Inferior parietal cortex (tissue), 1 donor: ENCODE results near the gene PANX3.
A peak's percentile ranks its signal among the peaks of the same experiment; 100 is the strongest.

Experiments
- DNase-seq: peaks from one replicate; pipeline ENCODE4 v3.0.0-alpha.2; 2016; ENCODE audit errors: extremely low spot score

PANX3 gene

DNA sequence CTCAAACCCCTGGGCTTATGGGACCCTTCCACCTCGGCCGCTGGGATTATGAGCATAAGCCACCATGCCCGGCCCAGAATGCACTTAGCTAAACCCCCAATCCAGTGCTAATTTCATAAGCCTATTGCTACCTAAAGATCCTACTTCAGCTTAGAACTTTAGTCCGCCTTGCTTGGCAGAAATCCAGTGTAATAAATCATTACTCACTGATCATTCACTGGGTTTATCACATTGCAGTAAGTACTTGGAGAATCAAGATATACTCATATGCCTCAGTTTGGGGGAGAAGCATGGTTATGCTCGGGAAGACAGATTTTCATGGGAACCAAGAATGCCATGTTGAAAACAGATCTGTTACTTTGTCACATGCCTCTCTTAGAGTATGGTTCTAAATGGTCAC is 7.6 kb downstream of the PANX3 start:
- no peak for DNase-seq

DNA sequence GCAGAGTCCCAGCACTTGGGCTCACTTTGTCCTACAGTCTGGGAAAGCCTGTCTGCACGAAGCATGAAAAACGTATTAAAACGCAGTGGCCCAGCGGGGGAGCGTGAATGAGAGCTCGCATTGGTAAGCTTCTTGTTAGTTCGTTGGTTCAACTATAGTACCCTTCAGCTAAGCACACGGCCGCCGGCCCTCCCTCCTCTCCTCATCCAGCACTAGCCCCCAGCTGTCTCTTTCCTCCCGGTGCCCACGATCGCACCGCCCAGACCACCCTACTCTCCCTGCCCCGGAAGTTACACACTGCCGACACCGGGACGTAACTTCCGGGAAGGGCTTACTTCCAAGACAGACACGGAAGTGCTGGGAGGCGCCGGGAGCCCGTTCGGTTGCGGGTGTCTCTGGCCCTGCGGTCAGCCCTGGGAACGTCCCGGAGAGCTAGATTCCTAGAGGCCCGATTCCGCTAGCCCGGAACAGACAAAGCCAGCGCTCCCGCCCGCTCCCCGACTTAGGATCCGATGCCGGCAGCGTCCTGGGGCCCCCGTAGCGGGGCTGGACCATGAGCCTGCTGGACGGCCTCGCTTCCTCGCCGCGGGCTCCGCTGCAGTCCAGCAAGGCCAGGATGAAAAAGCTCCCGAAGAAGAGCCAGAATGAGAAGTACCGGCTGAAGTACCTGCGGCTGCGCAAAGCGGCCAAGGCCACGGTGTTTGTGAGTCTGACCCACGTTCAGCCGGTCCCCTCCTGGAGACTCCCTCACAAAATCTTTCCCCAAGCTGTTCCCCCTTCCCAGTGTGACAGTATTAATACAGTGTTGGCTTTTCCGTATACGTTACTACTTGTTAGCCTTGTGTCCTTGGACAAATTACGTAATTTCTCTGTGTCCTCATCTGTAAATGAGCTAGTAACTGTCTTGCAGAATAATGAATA is 11.6 kb downstream of the PANX3 start, which contains the start of gene TBRG1:
TSS of gene TBRG1 (plus strand) at position 334 of the 921 bp plus-strand sequence. CDS start at position 554, 220 bp downstream.
- peak; percentile 96 for DNase-seq

DNA sequence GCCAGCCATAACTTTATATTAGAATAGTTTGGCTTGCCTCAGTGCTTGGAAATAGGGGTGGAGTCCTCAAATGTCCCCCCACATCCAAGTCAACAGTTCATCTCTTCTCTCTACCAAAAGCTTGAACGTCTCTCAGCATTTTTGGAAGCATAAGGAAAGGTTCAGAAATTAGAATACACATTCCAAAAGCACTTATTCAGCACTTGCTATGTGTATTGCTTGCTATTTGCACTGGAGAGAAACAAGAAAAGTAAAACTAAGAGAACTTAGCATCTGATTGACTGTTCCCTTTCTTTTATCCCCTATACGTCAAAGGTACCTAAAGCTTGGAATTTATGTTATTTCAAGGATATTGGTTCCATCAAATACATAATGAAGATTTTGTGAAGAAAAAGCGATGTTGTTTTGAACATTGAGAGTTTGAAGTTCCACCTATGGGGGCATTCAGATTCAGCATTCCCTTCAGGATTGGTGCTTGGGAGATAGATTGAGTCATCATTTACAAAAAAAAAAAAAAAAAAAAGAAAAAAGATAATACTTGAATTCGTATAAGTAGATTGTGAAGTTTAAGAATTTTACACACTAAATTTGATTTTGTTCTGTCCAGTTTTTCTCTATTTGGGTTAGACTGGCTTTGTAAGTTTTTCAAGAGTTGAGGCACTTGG is 12.8 kb downstream of the PANX3 start:
- no peak for DNase-seq

DNA sequence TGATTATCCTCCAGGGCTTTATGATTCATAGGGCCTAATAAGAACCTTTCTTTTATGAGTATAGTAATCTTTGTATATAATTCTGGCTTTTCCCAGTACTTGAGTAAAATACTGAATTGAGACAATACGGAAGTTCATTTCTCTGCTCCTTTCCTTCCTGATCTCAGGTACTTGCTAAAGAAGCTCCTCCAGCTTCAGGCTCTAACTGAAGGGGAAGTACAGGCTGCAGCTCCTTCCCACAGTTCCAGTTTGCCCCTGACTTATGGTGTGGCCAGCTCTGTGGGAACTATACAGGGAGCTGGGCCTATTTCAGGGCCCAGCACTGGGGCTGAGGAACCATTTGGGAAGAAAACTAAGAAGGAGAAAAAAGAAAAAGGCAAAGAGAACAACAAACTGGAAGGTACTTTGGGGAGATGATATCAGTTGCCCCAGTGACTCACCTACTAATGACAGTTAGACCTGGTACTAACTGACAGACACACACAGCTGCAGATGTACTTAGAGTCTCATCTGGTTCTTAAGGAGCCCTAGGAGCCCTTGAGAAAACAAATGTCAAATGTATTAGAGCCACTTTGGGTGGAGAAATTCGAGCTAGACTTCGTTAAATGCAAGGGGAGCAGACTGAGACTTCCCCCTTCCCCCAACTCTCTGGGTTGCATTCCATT is 14.4 kb downstream of the PANX3 start:
- no peak for DNase-seq

DNA sequence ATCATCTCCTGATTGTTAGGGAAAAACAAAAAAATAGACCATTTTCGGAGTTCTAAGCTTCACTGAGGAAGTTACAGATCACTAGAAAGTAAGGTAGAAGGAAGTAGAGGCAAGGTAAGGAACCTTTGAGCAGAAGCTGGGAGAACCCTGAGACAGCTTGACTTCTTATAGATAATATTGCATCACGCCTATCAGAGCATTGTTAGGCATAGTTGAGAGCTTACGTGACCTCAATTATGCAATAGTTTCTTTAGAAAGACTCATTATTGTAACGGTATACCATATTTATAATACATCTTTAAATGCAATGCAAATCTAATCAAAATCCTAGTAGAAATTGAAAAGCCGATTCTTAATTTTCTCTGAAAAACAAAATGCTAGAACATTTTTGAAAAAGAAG is 16.3 kb downstream of the PANX3 start:
- no peak for DNase-seq

DNA sequence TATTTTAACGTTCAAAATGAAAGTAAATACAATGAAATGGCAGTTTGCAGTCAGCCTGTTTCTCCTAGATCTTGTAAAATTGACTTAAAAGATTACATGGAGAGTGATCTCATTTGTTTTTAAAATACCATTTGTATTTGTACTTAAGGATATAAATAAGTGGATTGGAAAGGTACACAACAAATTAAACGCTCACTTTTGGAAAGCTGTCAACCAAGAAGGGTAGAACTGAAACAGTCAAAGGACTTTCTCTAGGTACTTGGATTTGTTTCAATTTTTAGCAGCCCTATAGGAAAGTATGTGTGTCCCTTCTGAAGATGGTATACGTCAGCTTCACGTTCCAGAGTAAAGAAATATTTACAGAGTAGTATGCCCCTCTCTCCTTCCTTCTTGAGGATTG is 18.7 kb downstream of the PANX3 start:
- no peak for DNase-seq

DNA sequence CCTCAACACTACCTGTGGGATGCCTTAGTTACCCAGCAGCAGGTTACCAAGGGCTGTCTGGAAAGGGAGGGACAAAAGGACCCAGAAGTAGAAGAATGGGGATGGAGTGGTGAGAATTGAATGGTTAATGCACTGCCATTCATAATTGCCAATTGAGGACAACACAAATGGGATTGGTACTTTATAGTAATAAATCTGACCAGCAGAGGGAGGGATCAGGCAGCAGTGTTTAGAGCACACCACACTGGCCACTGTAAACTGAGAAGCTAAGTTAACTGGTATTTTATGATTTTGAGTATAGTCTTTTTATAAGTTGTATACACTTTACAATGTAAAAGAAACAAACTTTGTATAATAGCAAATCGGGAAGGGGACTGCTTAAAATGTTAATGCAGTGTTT is 22.1 kb downstream of the PANX3 start:
- DNase-seq, result no peak

DNA sequence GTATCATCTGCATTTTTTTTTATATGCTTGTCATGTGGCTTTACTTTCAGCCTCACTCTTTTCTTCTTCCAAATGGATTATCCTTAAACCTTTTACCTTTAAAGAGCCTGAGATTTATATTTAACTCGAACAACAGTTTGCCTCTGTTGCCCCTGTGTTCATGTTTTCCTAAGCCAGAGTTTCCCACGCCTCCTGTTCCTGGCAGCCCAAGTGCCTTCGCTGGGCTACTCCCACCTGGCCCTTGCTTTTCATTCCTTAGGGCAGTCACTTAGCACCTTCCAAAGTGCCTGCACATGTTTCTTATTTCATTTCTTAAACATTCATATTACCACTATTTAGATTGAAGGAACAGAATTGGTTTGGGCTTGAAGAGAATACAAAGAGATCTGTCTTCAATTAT is 24.7 kb downstream of the PANX3 start:
- DNase-seq, result no peak

DNA sequence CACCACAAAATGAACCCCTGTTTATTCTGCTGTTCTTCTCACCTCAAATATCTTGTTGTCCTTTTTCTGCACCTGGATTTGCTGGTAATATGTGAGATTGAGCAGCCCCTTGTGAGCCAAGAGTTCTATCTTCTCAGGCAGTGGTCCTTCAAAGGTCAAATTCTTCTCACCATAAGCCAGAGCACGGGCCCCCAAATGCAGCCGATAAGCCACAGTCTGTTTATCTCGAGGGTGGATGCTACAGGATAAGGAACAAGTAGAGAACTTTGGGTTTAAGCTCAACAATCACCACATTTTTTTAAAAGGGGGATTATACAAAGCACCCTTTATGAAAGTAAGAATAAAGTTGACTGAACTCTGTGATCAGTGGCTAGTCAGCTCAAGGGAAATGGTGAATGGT is 27.3 kb downstream of the PANX3 start:
- no peak for DNase-seq

DNA sequence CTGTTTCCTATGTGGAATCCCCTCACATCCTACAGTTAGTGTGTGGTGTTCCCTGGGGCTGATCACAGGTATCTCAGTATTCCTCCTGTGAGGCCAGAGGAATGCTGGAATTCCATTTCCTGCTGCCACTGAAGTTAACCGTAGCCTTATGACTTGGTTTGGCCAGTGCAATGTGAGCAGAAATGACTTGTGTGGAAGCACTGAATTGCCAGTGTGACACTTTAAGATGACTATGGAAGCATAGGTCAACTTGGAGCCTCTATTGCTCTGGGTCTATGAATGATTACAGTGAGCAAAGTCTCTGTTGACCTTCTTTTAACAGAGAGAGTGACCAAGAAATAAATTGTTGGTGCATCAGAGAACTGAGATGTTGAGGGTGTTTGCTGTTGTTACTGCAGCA is 28.0 kb downstream of the PANX3 start:
- no peak for DNase-seq

DNA sequence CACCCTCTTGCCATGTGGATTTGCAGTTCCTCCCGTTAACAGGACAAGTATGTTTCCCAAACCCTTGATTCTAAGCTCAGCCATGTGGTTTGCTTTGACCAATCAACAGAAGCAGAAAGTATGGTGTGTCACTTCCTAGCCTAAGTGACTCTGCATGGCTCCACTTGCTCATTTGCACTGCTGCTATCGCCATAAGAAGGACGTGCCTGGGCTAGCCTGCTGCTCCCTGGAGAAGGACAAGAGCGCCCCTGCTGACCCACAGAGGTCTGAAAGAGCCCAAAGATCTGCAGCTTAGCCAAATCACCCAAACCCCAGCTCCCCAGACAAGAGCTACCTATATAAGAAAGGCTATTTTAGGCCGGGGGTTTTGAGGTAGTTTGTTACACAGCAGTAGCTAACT is 29.4 kb downstream of the PANX3 start:
- DNase-seq, result no peak

DNA sequence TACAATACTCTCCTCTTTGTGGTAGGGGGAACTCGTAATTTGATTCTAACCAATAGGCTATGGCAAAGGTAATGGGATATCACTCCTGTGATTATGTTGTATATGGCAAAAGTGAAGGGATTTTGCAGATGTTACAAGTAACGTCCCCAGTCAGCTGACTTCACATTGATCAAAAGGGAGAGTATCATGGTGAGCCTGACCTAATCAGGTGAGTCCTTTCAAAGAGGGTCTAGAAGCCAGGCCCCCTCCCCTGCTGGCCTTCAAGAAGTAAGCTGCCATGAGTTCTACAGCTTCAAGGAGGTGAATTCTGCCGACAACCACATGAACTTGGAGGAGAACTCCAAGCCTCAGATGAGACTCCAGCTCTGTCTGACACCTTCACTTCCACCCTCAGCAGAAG is 31.4 kb downstream of the PANX3 start:
- no peak for DNase-seq

DNA sequence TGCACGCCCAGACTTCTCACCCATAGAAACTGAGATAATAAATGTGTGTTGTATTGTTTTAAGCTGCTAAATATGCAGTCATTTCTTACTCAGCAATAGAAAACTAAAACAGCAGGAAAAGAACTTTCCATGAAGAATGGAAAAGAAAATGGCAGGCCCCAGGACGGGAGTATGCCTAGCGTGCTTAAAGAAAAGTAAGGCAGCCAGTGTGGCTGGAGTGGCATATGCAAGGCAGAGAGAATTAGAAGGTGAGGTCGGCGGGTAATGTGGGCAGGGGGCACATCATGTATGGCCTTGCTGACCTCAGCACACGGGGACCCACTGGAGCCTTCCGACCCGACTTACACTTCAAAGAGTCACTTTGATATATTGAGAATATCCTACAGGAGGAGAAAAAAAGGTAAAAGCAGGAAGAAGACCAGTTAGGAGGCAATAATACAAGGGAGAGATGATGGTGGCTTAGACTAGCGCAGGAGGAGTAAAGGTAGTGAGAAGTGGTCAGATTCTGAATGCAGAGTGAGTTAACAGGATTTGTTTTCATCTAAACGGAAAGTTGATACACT is 31.9 kb downstream of the PANX3 start:
- DNase-seq, result no peak

DNA sequence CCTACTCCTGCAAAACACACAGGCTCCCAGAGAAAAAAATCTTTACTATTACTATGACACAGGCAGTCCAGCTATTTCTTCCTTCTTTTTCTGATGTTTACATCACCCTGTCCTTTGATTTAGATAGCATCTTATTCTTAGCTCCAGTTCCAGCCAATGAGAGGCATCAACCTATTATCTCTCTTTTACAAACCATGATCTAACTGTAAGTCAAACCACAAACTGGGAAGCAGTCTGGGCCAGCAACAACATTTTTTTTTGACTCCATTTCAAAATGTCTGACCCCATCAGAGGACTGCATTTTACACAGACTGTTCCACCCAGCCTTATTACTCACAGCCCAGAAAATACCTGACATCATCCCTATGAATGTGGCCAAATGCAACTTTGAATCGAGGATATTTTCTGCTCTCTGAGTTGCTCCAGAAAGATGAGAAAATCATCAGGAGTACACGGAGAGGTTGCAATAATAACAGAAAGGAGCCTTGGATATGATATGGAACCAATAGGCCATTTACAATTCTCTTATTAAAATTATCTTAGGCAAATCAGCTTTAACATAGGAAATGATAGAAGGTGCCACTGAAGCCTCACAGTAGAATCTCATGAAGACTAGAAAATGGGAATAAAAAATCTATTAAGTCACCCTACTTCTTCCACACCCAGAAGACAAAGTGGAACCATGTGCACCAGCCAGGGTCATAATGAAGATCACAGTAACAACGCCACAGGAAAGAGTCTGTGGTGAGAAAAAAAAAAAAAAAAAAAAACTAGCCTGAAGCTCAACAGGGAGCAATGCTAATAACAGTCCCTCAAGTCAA is 32.6 kb downstream of the PANX3 start:
- DNase-seq, result no peak

DNA sequence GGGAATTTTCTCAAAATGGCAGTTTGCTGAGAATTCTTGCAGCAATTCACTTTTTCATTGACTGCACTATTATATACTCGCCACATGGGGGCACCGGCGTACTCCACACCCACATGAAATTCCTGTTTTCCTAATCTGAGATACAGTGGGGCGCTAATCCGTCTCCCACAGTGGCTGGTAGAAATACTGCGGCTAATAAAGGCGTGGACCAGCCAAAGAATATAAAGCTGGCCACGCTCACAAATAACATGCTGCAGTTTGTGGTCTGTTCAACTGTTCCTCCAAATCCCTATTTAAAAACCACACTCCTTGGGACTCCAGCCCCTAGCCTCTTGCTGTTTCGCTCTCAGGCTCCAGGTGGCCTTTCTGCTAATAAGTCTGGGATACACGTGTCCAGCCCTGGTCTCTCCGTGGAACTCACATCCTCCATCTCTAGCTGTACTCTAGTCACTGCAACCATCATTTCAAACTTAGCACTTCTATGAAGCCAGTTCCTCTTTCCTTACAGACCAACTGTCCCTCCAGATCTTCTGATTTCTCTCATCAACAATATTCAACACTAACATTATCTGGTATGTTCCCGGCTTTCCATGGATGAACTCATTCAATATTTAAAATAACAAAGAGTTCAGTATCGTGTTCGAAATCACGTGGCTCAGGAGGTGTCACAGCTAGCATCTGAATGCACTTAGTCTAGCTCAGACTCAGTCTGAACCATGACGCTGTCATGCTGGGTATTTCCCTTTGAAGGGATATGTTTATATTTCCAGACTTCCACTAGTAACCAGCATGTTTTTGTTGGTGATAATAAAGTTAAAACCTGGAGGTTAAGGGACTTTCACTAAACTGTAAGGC is 33.4 kb downstream of the PANX3 start:
- DNase-seq, result peak; percentile 77

DNA sequence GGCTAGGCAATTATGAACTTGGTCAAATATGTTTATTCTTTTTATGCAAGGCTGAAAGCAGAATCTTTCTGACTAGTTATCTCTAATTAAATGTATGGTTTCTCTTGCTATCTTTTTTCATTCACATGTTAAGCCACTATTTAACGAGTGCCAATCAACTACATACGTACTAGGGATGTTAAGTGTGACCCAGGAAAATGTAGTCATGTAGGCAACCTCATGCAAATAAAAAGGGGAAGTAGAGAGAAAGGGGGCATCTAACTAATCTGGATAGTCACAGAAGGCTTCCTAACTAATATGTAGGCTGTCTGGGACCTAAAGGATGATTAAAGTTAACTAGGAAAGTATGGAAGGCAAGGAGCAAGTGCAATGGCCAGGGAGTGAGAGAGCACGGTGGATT is 34.9 kb downstream of the PANX3 start:
- DNase-seq, result no peak

DNA sequence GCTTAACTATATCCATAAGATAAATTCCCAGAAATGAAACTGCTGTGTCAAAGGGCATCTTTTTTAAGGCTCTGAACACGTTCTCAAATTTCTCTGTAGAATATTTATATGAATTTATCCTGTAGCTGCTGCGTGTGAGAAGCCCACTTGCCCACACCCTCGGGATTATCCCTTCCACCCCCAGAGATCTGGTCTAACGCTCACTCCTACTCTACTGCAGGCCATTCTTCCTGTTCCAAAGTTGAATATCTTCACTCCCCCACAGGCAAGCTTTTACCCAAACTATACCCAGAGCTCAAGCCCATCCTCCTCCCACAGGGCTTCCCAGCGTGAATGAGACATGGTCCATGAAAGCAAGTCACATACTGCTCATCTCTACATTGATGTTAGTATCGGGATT is 37.4 kb downstream of the PANX3 start:
- DNase-seq, result no peak

DNA sequence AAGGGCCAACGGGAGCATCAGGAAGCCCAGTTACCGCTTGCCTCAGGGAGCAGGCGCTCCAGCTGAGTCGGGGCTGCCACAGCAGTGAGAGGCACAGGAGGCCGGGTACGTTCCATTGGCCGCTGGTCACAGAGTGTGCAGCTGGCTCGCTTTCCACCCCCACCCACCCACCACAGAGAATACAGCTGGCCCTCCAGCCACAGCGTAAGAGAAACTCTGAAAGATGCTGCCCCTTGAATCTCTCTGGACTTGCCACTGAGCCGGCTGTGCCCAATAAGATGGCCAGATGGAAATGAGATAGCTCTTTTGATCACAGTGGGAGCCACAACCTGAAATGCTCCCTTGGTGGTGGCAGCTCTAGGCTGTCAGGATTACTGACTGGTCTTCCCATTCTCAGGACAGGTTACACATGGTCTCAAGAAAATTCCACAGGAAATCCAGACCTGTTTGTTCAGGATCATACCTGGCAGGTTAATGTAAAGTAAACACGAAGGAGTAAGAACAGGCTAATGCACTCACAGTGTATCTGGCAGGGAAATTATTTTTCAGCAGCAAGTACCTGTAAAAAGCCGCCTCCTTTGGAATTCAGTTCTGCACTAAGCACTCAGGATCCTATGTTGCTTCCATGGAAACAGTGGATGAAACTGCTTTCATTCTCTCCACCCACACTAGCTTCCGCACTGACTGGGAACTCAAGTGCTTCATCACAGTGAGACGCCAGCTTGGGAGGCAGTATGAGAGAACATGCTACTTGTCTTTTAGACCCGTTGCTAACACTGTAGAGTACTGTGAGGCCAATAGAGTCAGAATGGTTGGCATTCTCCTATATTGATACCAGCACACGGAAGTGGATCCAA is 45.8 kb downstream of the PANX3 start:
- DNase-seq, result peak; percentile 58

DNA sequence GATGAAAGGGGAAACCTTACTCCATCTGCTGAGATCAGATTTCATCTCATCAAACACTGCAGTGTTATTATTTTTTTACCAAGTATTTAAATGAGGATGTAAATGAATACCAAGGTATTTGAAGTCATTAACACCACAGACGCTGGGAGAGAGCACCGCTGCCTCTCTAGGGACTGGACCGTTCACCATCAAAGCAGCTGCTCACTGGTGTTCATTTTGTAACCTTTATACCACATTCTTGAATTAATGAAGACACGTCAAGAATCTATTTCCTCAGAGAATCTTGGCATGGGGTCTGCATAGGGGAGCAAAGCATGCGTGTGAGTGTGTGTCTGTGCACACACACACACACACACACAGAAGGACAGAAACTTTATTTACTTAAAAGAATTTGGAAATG is 46.7 kb downstream of the PANX3 start:
- no peak for DNase-seq

DNA sequence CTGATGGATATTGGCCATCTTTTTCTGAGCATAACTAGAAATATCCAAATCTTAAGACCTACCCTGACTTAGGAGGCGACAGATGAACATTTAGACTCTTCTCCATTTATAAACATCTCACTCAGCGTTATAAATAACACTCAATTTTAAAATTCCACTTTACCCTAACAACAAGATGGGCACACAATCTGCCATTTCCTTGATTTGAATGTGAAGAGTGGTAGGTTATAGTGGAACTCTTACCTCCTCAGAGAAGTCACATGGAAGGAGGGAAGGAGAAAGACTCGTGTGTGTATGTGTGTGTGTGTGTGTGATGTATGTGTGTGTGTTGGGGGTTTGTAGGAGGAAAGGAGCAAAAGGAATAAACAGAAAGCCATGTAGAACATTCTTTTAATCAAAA is 47.3 kb downstream of the PANX3 start:
- DNase-seq, result no peak
